ENCODE results near the gene ARHGAP44. TPM values are rescaled to one million over a fixed set of nuclear protein-coding genes. Genes with fewer than 3 reads are reported as not detected.

Gene ARHGAP44
- polyA plus RNA-seq, 1 donor from 2014 or later: 5.9 TPM

DNA sequence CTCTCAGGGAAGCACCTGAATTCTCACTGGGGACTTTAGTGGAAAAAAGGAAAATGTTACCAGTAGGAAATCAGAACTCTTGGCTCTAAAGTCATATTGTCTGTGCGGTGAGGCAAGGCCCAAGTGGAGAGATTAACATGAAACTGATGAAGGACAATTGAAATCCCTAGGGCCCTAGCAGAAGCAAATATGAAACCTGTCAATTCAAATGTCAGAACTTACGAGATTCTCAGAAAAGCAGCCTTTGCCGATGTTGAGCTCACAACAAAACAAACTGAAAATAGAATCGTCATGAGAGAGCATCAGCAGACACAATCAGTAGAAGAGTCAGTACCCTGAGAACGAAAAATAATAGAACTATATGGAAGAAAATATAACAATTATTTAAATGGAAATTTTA lies 119.7 kb downstream of the ARHGAP44 start:
- no peak overlapping the region for H2AFZ ChIP-seq (ENCODE audit: low read depth, low read length)
- H4K20me1 ChIP-seq (ENCODE audit: insufficient read depth): no peaks in the 10 kb centered on the region
- H3K27me3 ChIP-seq (ENCODE audit: insufficient read depth, low read depth, low read length): no peaks in the 10 kb centered on the region
- H3K9me2 ChIP-seq (ENCODE audit: insufficient read depth, low read length): no peaks in the 10 kb centered on the region
- H3K9me3 ChIP-seq (ENCODE audit: low read length): no peaks in the 10 kb centered on the region
- no peak overlapping the region for H3K4me2 ChIP-seq (ENCODE audit: low read length)
- no peaks in the 10 kb centered on the region for H3F3A ChIP-seq (ENCODE audit: insufficient read depth, low read length, poor library complexity, severe bottlenecking)
- H3K27ac ChIP-seq (ENCODE audit: low read length): no peak overlapping the region
- H3K36me3 ChIP-seq (ENCODE audit: insufficient read depth, low read length): no peaks in the 10 kb centered on the region
- H3K4me3 ChIP-seq (ENCODE audit: low read length): no peak overlapping the region
- H3K9ac ChIP-seq (ENCODE audit: low read length): no peak overlapping the region
- H3K79me2 ChIP-seq (replicated peaks; ENCODE audit: insufficient read depth, low read length): no peaks in the 10 kb centered on the region
- TF ChIP-seq MXI1 (conservative IDR thresholded peaks at IDR 0.05; ENCODE audit: poor library complexity, severe bottlenecking) (no peak), REST (IDR thresholded peaks at IDR 0.05; ENCODE audit: borderline replicate concordance) (no peak), EP300 (conservative IDR thresholded peaks at IDR 0.05; ENCODE audit: poor library complexity, severe bottlenecking) (no peak)

DNA sequence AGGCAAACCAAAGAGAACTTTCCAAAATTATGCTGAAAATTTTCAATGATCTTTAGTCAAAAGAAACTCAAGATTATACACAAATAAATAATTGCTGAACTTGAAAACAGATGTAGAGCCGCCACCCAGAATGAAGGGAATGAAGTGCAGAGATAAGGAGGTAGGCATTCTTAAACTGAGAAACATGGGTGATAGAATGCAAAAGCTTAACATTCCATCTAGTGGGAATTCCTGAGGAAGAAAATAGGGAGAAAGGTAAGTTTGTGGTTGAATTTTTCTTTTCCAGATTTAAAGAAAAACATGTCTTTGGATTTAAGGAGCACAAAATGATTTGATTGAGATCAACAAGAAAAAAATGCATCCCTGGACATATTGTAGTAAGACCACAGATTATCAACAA lies 120.2 kb downstream of the ARHGAP44 start:
- Histone ChIP-seq H3K9me3 (ENCODE audit: low read length) (no peaks in the 10 kb centered on the region), H3K27me3 (ENCODE audit: insufficient read depth, low read depth, low read length) (no peaks in the 10 kb centered on the region), H3K4me2 (ENCODE audit: low read length) (no peak overlapping the region), H3K79me2 (replicated peaks; ENCODE audit: insufficient read depth, low read length) (no peaks in the 10 kb centered on the region), H3K9me2 (ENCODE audit: insufficient read depth, low read length) (no peaks in the 10 kb centered on the region), H3K27ac (ENCODE audit: low read length) (no peak overlapping the region), H3K4me3 (ENCODE audit: low read length) (no peak overlapping the region), H3F3A (ENCODE audit: insufficient read depth, low read length, poor library complexity, severe bottlenecking) (no peaks in the 10 kb centered on the region), H3K9ac (ENCODE audit: low read length) (no peak overlapping the region), H4K20me1 (ENCODE audit: insufficient read depth) (no peaks in the 10 kb centered on the region), H2AFZ (ENCODE audit: low read depth, low read length) (no peak overlapping the region), H3K36me3 (ENCODE audit: insufficient read depth, low read length) (no peaks in the 10 kb centered on the region)
- no peak for TF ChIP-seq EZH2 (IDR thresholded peaks at IDR 0.05; ENCODE audit: borderline replicate concordance, insufficient read depth, low read length, poor library complexity, severe bottlenecking)
- TF ChIP-seq EP300 (conservative IDR thresholded peaks at IDR 0.05; ENCODE audit: poor library complexity, severe bottlenecking): no peak
- TF ChIP-seq MXI1 (conservative IDR thresholded peaks at IDR 0.05; ENCODE audit: poor library complexity, severe bottlenecking): no peak
- no peak for TF ChIP-seq TAF1 (IDR thresholded peaks at IDR 0.05; ENCODE audit: low read depth)
- TF ChIP-seq CTCF (IDR thresholded peaks at IDR 0.05; ENCODE audit: poor library complexity, severe bottlenecking): no peak
- TF ChIP-seq POLR2AphosphoS5 (IDR thresholded peaks at IDR 0.05): no peak
- TF ChIP-seq SMC3 (conservative IDR thresholded peaks at IDR 0.05; ENCODE audit: poor library complexity): no peak
- TF ChIP-seq RAD21 (conservative IDR thresholded peaks at IDR 0.05): no peak

GRCh38 chr17:12911239-12911638 lies 121.9 kb downstream of the ARHGAP44 start:
- H3K27me3 ChIP-seq (ENCODE audit: insufficient read depth, low read depth, low read length): no peaks in the 10 kb centered on the region
- H3F3A ChIP-seq (ENCODE audit: insufficient read depth, low read length, poor library complexity, severe bottlenecking): no peaks in the 10 kb centered on the region
- no peak overlapping the region for H2AFZ ChIP-seq (ENCODE audit: low read depth, low read length)
- no peak overlapping the region for H3K4me2 ChIP-seq (ENCODE audit: low read length)
- no peaks in the 10 kb centered on the region for H3K9me3 ChIP-seq (ENCODE audit: low read length)
- no peak overlapping the region for H3K9ac ChIP-seq (ENCODE audit: low read length)
- H3K27ac ChIP-seq (ENCODE audit: low read length): no peak overlapping the region
- no peaks in the 10 kb centered on the region for H3K79me2 ChIP-seq (replicated peaks; ENCODE audit: insufficient read depth, low read length)
- H4K20me1 ChIP-seq (ENCODE audit: insufficient read depth): no peaks in the 10 kb centered on the region
- no peak for TF ChIP-seq REST (IDR thresholded peaks at IDR 0.05; ENCODE audit: borderline replicate concordance)
- no peak for TF ChIP-seq CTCF (IDR thresholded peaks at IDR 0.05; ENCODE audit: poor library complexity, severe bottlenecking)
- TF ChIP-seq POLR2AphosphoS5 (IDR thresholded peaks at IDR 0.05): no peak
- no peak for TF ChIP-seq MXI1 (conservative IDR thresholded peaks at IDR 0.05; ENCODE audit: poor library complexity, severe bottlenecking)
- TF ChIP-seq TAF1 (IDR thresholded peaks at IDR 0.05; ENCODE audit: low read depth): no peak
- TF ChIP-seq EP300 (conservative IDR thresholded peaks at IDR 0.05; ENCODE audit: poor library complexity, severe bottlenecking): no peak
- TF ChIP-seq SMC3 (conservative IDR thresholded peaks at IDR 0.05; ENCODE audit: poor library complexity): no peak
- TF ChIP-seq EZH2 (IDR thresholded peaks at IDR 0.05; ENCODE audit: borderline replicate concordance, insufficient read depth, low read length, poor library complexity, severe bottlenecking): no peak
- TF ChIP-seq RAD21 (conservative IDR thresholded peaks at IDR 0.05): no peak
- H3K36me3 ChIP-seq (ENCODE audit: insufficient read depth, low read length): no peaks in the 10 kb centered on the region
- no peaks in the 10 kb centered on the region for H3K9me2 ChIP-seq (ENCODE audit: insufficient read depth, low read length)
- no peak overlapping the region for H3K4me3 ChIP-seq (ENCODE audit: low read length)
